Measurements from ENCODE around the gene NEK1. TPM values are rescaled to one million over a fixed set of nuclear protein-coding genes. Genes with fewer than 3 reads are reported as not detected.

Gene NEK1
- total and polyA plus RNA-seq, 2 of the 13 experiments (the other 11 are each of a cell fraction or from before 2014, with no cell fraction given) = 2.9 to 5.4 TPM

- TF ChIP-seq TMF1 (CRISPR knock-in tag; IDR thresholded peaks at IDR 0.05; ENCODE audit: low read depth) = peak; percentile 56; the same call in 1 of the 2 replicates
- TF ChIP-seq FOSL2 (CRISPR knock-in tag; IDR thresholded peaks at IDR 0.05) = peak; percentile 65
- TF ChIP-seq SMARCC2 (IDR thresholded peaks at IDR 0.05) = no peak
- TF ChIP-seq ZNF652 (CRISPR knock-in tag; IDR thresholded peaks at IDR 0.05; ENCODE audit: borderline replicate concordance, low read depth) = 0 out of 2 replicates have a peak, but pooled peaks have one; percentile 21
- no peak for TF ChIP-seq PAF1 (CRISPR knock-in tag; IDR thresholded peaks at IDR 0.05)
- no peak for TF ChIP-seq ZNF446 (CRISPR knock-in tag; IDR thresholded peaks at IDR 0.05)
- TF ChIP-seq EZH2 (conservative IDR thresholded peaks at IDR 0.05; ENCODE audit: low read depth, low read length) = no peak
- TF ChIP-seq ZNF549 (CRISPR knock-in tag; IDR thresholded peaks at IDR 0.05) = no peak
- no peak; the same call in 1 of the 2 replicates for TF ChIP-seq CENPBD1 (CRISPR knock-in tag; IDR thresholded peaks at IDR 0.05; ENCODE audit: borderline replicate concordance, low read depth)
- no peak for TF ChIP-seq PREB (CRISPR knock-in tag; IDR thresholded peaks at IDR 0.05)
- no peak for TF ChIP-seq HOXA7 (CRISPR knock-in tag; IDR thresholded peaks at IDR 0.05)
- TF ChIP-seq ZNF616 (CRISPR knock-in tag; IDR thresholded peaks at IDR 0.05; ENCODE audit: low read depth) = 0 out of 2 replicates have a peak, but pooled peaks have one; percentile 50
- TF ChIP-seq ZEB1 (IDR thresholded peaks at IDR 0.05; ENCODE audit: insufficient replicate concordance, low read depth) = no peak
- TF ChIP-seq DZIP1 (CRISPR knock-in tag; IDR thresholded peaks at IDR 0.05) = no peak; the same call in 1 of the 2 replicates
- 0 out of 2 replicates have a peak, but pooled peaks have one; percentile 16 for TF ChIP-seq KDM1A (CRISPR knock-in tag; IDR thresholded peaks at IDR 0.05)
- no peak for TF ChIP-seq NONO (IDR thresholded peaks at IDR 0.05)
- peak; percentile 93 for TF ChIP-seq NONO (CRISPR knock-in tag; conservative IDR thresholded peaks at IDR 0.05)
- no peak for TF ChIP-seq ZNF672 (CRISPR knock-in tag; IDR thresholded peaks at IDR 0.05)
- no peak for TF ChIP-seq ZFP37 (CRISPR knock-in tag; IDR thresholded peaks at IDR 0.05; ENCODE audit: borderline replicate concordance)
- peak; percentile 60; the same call in 1 of the 2 replicates for TF ChIP-seq ZNF431 (CRISPR knock-in tag; IDR thresholded peaks at IDR 0.05; ENCODE audit: borderline replicate concordance, low read depth)
- peak; percentile 99 for TF ChIP-seq ZBED4 (CRISPR knock-in tag; IDR thresholded peaks at IDR 0.05; ENCODE audit: borderline replicate concordance)
- TF ChIP-seq ZSCAN9 (CRISPR knock-in tag; IDR thresholded peaks at IDR 0.05; ENCODE audit: borderline replicate concordance) = peak; percentile 78; the same call in 1 of the 2 replicates
Observed at GRCh38 chr4:169619958-169620879, 7.8 kb upstream of the NEK1 start, which contains the start of gene CLCN3 (continued).

All from HepG2 (cell line).